ENCODE measurements around the gene PTH2R. TPM values are rescaled to one million over a fixed set of nuclear protein-coding genes. Genes with fewer than 3 reads are reported as not detected.

PTH2R gene
- total and polyA plus RNA-seq, 2 experiments from 2014 or later = 0.18 to 0.38 TPM

GRCh38 chr2:208511573-208511972, 105.0 kb downstream of the PTH2R start (continued):
- no peak for TF ChIP-seq CTCF (conservative IDR thresholded peaks at IDR 0.05; ENCODE audit: low read depth in 2 of 2)
- TF ChIP-seq ZNF331 (CRISPR knock-in tag; IDR thresholded peaks at IDR 0.05; ENCODE audit: low read depth) = no peak
- no peak for TF ChIP-seq CREB1 (CRISPR knock-in tag; IDR thresholded peaks at IDR 0.05; ENCODE audit: low read depth)
- no peak for TF ChIP-seq NANOG (IDR thresholded peaks at IDR 0.05; ENCODE audit: borderline replicate concordance)
- TF ChIP-seq POLR2AphosphoS5 (IDR thresholded peaks at IDR 0.05; ENCODE audit: low read depth) = no peak
- no peak for TF ChIP-seq REST (IDR thresholded peaks at IDR 0.05; ENCODE audit: unreplicated experiment)
- TF ChIP-seq EZH2 (IDR thresholded peaks at IDR 0.05; ENCODE audit: low read depth, unreplicated experiment) = no peak

GRCh38 chr2:208515099-208515498, 108.5 kb downstream of the PTH2R start:
- no peaks in the 10 kb centered on the region for H3K9me2 ChIP-seq (ENCODE audit: insufficient read depth)
- TF ChIP-seq NANOG (IDR thresholded peaks at IDR 0.05; ENCODE audit: borderline replicate concordance) (no peak), ZNF331 (CRISPR knock-in tag; IDR thresholded peaks at IDR 0.05; ENCODE audit: low read depth) (no peak), POLR2AphosphoS5 (IDR thresholded peaks at IDR 0.05; ENCODE audit: low read depth) (no peak), ETS1 (IDR thresholded peaks at IDR 0.05) (no peak), JUNB (IDR thresholded peaks at IDR 0.05; ENCODE audit: unreplicated experiment) (no peak), EZH2phosphoT487 (IDR thresholded peaks at IDR 0.05; ENCODE audit: unreplicated experiment) (no peak), ZNF114 (CRISPR knock-in tag; IDR thresholded peaks at IDR 0.05) (no peak), EZH2 (IDR thresholded peaks at IDR 0.05; ENCODE audit: low read depth, unreplicated experiment) (no peak), REST (IDR thresholded peaks at IDR 0.05; ENCODE audit: unreplicated experiment) (no peak)

More at GRCh38 chr2:208515099-208515498, 108.5 kb downstream of the PTH2R start:
- Mint-ChIP-seq H3K27me3 (ENCODE audit: insufficient read depth, low read depth, poor library complexity) (peaks cover 2% of the 10 kb centered on the region), H3K36me3 (ENCODE audit: low read depth) (peaks cover 17% of the 10 kb centered on the region; the same call in 2 of the 3 replicates), H3K4me1 (no peaks in the 10 kb centered on the region), H3K4me3 (no peak overlapping the region), H3K9me3 (peaks cover 26% of the 10 kb centered on the region), H3K27ac (no peak overlapping the region)
- no peaks in the 10 kb centered on the region for H3K27me3 ChIP-seq (ENCODE audit: insufficient read depth)
- no peaks in the 10 kb centered on the region for H3K4me1 ChIP-seq (ENCODE audit: insufficient read depth)
- no peak overlapping the region for H2AFZ ChIP-seq
- no peak for DNase-seq (ENCODE audit: low spot score)
- H3K27ac ChIP-seq (ENCODE audit: low read depth) = no peak overlapping the region
- no peaks in the 10 kb centered on the region for H4K20me1 ChIP-seq (replicated peaks; ENCODE audit: insufficient read depth)
- no peaks in the 10 kb centered on the region for H3K36me3 ChIP-seq (ENCODE audit: insufficient read depth)
- ATAC-seq = no peak
- H3F3A ChIP-seq (replicated peaks; ENCODE audit: low read depth) = no peaks in the 10 kb centered on the region
- H3K79me2 ChIP-seq (replicated peaks; ENCODE audit: insufficient read depth) = no peaks in the 10 kb centered on the region
- no peak overlapping the region for H3K4me2 ChIP-seq
- no peak overlapping the region for H3K4me3 ChIP-seq

Measured in GM23338 (cell line).